Ecto neural progenitor cell (in vitro differentiated cells): Measurements from ENCODE around the gene COTL1.

Experiments
- DNase-seq: peaks from one replicate; pipeline ENCODE4 v3.0.0-alpha.2; 2018; ENCODE audit warnings: low spot score

Gene COTL1

DNA sequence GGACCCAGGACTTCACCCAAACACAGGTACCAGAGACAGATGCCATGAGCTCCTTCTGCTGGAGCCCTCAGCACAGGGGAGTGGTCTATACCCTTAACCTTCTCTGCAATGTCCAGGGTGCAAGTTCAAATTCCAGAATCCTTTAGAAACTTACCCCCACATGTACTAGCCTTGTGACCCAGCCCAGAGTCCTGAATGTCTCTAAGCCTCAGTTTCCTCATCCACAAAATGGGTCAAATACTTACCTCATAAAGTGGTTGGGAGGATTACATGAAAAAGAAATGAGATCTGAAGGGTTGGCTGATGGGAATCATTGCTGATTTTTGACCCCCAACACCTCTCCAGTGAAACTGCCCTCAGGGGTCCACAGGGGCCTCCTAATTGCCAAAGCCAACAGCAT, 21.7 kb downstream of the COTL1 start:
- DNase-seq = no peak

DNA sequence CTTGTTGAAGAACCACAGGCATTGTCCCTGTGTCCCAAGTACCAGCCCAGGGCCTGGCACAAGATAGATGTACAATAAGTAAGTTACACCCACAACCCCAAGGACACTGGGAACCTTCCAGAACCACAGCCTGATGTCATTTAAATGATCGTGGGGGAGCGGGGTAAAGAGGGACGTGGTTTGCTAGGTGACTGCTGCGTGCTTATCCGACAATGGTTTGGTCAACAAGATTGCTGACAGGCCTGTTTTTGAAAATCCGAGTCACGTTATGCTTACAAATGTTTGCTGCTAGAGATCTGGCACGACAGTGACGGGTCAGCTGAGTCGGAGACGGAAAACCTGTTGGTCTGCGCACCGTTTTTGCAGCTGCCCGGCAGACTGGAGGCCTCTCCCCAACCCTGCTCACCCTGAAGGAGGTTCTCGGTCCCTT, 22.8 kb downstream of the COTL1 start:
- no peak for DNase-seq

DNA sequence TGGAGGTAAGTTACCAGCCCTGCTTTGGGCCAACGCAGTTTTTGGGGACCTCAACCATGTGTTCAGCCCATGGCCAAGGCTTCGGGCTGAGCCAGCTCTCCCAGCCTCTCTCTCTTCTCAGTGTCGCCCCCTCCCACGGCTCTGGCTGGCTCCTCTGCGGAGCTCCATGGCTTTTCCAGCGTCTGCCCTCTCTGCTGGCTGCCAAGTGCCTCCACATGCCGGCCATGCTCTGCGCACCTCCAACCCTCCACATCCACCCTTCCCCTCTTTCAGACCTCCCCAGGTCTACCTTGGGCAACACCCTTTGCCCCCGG, 23.2 kb downstream of the COTL1 start:
- DNase-seq = no peak

DNA sequence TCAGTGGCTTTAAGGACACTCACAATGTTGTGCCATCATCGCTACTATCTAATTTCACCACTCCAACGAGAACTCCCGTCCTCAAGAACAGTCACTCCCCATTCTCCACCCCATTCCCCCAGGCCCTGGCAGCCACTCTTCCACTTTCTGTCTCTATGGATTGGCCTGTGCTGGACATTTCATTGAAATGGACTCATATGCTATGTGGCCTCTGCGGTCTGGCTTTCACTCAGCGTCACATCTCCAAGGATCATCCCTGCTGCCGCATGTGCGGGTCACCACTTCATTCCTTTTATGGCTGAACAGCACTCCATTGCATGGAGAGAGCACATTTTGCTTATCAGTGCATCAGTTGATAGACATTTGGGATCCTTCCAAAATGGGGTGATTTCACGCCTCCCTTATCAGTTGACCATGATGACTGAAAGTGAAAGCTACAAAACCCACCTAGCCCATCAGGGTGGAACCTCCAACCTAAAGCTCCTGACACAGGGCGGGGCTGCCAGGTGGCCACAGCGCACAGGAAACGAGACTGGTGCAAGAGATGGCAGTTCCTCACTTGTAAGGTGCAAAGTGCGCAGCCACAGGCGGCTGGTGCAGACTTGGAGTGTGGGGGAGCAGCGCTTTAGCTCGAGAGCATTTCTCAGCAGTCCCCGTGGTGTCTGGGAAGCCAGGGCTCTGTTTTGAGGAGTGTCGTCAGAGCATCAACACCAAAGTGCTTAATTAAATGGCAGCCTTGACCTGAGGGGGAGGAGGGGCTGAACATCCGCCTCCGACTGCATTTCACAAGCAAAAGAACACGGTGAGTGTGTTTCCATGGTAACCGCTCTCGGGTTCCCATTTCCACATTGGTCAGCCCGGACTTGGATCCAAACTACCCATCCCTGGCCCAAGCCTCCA, 23.8 kb downstream of the COTL1 start:
- no peak for DNase-seq

DNA sequence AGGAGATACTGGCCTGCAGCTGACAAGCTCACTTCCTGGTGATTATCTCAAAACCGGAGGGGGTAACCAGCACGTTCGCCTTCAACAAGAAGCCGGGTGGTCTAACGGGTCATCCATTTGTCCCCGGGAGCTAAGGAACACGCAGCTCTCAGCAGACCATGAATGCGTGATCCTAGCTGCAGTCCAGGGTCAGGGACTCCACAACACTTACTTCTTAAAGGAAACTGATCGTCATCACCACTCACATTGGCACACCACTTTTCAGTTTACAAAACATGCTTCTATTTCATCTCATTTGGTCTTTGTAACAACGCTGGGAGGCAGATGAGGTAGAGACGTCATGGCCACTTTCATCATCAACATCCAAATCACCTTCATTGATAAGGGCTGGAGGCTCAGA, 25.2 kb downstream of the COTL1 start:
- DNase-seq = no peak

DNA sequence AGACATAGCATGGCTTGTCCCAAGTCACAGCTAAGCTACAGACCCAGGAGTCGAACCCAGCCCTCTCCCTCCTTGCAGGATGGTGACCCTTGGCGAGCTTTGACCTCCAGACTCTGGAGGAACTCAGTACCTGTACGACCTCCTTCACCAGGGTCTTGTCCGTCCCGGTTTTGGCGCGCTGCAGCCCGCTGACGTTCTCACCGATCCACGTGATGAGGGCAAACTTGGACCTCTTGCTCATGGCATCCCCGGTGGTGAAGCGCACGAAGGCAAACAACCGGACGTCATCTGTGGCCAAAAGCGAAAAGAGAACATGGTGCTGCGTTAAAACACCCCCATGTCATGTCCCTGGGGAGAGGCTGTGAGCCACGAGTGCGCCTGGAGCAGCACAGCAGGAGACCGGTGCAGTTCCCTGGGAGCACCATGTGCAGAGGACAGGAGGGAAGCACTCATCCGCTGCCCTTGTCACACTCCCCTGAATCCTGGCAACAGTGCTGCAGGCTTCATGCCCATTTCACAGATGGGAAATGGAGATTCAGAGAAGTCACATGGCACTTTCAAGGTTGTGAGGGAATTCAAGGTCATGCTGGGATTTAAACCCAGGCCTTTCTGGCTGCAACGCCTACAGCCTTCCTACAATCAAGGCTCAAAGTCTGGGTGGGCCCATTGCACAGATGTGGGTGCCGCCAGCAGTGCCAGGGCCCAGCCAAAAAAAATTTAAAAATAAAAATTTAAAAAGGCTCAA, 27.7 kb downstream of the COTL1 start:
- DNase-seq = no peak

DNA sequence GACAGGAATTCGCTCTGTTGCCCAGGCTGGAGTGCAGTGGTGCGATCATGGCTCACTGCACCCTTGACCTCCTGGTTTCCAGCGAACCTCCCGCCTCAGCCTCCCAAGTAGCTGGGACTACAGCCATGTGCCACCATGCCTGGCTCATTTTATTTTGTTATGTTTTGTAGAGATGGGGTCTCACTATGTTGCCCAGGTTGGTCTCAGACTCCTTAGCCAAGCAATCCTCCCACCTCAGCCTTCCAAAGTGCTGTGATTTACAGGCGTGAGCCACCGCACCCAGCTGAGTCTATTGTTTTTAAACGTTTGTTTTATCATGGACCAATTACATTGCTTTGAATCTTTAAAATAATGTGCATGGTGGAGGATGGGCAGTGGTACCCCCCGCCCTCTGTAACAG, 28.9 kb downstream of the COTL1 start:
- DNase-seq = no peak

DNA sequence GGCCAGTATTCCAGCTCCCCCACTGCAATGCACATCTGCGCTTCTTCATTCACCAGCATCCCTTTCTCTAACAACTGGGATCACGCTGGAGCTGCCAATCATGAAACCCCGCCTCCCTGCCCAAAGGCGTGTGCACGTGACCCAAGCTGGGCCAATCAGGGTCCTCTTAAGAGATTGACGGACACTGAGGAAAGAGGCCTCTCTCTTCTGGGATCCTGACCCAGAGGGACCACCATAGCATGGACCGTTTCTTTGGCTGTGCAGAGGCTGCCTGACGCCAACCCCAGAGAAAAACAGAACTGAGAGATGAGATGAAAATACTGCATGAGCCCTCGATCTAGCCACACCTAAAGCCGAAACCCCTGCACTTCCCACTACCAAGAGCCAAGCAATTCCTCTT, 32.0 kb downstream of the COTL1 start:
- peak; percentile 84 for DNase-seq

DNA sequence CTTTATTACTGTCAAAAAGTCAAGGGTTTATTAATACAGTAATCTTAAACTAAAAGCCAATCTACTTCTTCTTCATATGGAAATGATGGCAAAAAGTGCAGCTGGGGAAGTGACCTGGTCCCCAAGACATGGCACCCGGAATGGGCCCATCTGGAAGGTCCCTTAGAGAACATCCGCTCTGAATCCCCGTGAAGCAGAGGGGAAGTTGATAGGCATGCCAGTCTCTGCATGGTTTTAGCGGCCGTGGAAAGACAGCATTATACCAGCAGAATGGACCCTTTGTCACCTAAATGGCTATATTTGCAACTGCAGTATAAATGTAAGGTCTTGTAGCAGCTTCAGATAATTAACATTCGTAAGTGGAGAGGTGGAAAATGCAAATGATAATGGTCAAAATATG, 32.4 kb downstream of the COTL1 start:
- no peak for DNase-seq

DNA sequence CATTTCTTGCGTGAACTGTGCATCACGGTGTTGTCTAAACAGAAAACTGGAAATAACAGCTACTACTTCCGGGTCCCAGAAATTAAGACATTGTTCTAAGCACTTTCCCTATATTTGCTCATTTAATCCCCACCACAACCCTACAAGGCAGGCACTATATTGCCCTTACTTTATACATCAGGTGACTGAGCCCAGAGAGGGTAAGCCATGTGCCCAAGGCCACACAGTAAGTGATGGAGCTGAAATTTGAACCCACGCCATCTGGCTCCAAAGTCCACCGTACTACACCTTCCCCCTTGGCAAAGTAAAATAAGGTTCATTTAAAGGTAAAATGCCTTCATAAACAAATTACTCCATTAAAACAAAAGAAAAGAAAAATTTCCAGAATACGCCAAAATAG, 33.2 kb downstream of the COTL1 start:
- no peak for DNase-seq

DNA sequence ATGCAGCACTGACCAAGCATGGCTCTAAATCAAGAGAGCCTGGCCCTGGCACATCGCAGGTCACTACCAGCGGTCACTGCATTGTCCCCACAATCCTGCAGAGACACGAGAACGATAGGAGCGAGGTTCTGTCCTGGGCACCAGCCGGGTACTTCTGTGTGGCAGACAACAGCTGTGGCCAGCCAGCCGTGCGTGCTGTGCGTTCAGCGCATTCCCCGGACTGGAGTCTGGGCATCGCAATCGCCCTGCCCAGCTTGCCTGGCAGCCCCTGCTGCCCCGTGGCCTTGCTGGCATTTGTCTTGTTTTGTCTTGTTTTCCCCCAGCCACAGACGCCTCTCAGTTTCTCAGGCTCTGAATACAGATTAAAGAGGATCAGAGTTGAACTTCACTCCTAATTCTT, 33.9 kb downstream of the COTL1 start:
- no peak for DNase-seq

DNA sequence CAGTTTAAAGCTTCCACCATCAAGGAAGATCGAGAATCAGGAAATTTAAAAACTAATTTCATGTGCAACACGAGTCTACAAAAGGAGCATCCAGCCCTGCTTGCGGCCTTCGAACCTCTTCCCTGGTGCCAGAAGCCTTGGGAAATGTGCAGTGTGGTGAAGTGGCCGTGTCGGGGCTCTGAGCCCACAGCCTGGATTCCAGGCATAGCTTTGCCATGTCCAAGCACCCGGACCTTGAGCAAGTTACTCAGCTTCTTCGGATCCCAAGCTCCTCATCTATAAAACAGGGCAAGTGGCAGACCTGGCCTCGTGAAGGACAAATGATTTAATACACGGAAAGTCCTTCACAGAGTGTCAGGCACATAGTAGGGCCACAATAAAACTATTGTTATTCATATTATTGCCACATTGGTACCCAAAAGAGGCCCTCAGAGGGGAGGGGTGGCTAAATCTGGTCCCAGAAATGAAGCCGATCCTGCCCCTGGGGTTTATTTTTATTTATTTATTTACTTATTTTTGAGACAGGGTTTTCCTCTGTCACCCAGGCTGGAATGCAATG, 34.8 kb downstream of the COTL1 start:
- DNase-seq = no peak

DNA sequence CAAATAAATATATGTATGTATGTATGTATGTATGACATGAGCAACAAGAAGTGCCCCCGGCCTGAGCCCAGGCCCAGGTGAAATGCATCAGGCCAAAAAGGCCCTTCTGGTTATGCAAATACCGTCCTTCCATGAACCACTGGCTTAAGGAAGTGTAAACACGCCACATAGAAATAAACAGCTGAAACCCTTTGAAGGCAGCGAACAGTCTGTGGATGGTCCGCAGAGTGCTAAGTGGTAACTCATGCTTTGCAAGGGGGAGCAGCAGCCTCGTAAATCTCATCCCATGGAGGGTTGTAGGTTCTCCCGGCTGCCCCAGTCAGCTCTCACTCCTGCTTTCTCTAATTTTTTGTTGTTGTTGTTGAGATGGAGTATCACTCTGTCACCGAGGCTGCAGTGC, 36.7 kb downstream of the COTL1 start:
- DNase-seq = no peak

DNA sequence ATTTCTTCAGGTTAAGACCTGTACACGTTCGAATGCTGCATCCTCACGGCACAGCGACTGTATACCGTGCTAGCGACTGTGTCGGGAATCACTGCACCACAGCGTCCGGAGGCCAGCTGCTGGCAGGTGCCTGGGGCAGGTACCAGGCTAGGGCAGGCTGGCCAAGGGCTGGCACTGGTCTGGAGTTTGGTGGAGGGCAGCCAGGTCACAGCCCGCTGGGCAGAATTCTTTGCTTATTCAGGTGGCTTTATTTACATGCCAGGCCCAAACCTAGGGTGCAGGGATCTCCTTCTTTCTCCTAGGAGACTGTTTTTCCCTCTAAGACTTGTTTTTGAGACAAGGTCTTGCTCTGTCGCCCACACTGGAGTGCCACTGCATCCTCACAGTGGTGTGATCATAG, 37.9 kb downstream of the COTL1 start:
- no peak for DNase-seq

DNA sequence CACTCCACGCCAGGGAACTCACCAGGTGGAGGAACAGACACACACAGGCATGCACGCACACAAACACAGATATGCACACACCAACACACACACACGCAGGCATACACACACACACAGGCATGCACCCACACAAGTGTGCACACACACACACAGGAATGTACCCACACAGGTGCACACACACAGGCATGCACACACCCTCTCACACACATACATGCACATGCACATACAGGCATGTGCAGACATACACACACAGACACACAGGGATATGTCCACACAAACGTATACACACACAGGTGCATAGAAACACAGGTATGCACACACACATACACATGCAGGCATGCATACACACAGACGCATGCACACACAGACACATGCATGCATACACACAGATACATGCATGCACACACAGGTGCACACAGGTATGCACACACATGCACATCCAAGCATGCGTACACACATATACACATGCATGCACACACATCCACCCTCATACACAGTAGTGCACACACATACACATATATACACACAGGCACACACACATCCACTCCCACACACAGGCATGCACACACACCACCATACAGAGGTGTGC, 39.2 kb downstream of the COTL1 start:
- no peak for DNase-seq

DNA sequence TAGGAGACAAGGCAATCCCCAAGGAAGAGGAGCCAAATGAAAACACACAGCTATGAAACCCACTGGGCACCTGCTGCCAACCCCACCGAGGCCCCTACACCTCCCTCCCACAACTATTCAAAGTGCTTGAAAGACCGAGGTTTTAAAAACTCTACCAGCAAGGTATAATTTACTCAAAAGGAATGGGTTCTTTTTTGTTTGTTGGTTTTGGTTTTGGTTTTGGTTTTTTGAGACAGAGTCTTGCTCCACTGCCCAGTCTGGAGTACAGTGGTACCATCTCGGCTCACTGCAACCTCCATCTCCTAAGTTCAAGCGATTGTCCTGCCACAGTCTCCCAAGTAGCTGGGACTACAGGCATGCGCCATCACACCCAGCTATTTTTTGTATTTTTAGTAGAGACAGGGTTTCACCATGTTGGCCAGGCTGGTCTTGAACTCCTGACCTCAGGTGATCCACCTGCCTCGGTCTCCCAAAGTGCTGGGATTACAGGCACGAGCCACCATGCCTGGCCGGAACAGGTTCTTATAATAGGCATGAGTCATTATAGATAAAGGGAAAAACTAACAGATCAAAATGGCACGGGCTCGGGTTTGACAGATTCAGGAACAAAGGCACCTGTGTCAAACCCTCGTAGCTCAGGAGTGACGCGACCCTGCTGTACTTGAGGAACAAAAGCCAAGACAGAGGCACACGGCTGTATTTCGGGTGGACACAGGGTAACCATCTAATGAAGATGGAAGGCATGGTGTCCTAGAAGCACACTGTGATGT, 40.7 kb downstream of the COTL1 start:
- no peak for DNase-seq

DNA sequence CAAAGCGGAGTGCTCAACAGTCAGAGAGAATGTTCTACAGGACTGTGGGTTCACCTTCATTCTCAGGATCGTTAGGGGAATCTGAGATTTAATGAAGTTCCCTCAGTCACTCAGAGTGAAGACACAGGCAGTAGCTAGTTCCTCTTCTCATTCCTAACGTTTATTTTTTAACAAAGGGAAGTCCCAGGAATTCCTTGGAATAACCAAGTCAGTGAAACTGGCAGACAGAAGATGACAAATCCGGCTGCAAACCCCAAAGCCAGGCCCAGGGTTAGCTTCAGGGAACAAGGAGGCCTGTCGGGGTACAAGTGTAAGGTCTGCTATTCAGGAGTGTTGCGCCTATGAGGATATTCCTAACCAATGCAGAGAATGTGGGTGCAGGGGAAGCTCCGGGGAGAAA, 42.0 kb downstream of the COTL1 start:
- no peak for DNase-seq

DNA sequence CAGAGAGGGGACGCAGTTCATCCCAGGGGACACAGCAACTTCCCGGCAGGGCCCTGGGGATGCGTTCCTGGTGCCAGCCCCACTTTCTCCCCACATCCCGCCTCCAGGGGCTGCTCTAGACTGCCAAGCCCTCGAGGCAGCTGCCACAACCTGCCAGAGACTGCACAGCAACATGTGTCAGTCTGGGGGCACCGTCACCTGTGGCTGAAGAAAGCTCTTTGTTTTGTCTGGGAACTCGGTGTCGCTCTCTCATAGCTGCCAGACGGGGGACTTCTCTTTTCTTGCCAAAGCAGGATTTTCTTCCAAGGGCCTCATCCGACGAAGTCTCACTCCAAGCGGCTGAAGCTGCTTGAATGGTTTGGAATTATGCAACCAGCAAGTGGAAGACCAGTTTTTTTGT, 43.7 kb downstream of the COTL1 start:
- no peak for DNase-seq

DNA sequence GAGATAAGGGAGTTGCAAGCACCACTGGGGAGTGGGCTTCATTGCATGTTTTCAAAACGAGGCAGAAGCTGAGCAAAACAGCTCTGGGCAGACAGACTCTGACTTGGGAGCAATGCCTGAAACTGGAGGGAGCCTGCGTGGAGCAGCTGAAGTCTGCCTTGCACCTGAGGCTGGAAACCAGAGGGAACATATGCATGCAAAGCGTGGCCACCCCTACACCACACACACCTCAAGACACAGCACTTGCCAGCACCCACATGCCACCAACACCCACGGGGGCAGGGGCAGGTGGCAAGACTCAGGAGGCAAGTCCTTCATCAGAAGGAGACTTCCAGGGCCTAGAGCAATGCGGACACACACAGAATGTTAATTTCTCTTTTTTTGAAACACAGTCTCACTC, 45.8 kb downstream of the COTL1 start:
- DNase-seq = no peak

DNA sequence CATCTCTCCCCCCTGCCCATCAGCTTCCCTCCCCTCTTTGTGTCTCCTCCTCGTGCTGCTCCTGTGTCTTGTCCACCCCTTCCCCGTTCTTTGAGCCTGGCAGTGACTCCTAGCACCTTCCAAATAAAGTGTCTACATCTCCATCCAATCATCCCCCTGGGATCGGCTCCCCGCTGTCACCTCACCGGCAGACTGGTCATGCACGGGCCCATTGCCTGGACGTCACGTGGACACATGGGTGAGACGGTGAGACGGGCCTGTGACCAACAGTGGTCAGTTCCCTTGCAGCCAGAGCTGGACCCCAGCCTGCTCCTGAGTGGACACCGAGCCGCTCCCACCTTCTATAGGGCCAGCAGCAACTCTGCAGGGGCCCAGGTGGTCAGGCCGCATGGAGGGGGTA, 46.4 kb downstream of the COTL1 start:
- DNase-seq = no peak

DNA sequence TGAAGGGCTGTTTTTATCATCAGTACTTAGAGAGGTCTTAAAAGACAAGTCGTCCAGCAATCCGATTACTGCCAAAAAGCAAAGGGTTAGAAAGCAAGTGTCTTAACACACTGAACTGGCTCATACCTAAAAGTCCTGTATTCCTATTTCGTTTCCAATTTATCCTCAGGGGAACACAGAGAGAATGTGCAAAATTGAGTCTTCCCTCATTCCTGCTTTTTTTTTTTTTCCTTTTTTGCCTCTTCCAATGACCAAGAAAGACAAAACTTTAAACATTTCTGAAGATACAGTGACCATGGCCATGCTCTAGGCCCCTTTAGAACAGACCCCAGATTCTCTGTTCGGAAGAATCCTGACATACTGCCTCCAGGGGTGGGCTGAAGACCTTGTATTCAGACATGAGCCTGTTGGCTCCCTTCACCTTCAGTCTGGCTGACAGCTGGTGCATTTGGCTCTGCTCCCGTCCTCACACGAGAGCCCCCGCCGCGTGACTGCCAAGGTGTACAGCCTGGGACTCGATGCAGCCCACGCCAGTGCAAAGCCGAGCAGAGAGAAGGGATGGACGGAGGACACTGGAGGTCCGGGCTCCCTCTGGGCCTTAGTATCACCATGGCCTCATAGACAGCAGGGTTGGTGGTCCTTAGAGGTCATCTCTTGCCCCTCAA, 47.0 kb downstream of the COTL1 start:
- DNase-seq = no peak
